SK-N-MC (cell line): Measurements from ENCODE around the gene L3MBTL4.

Experiments
- EZH2 ChIP-seq: fragments of 200-600 bp; sonication (generic); IDR thresholded peaks from one replicate; pipeline ENCODE4 v1.6.1; 2017; ENCODE audit warnings: antibody characterized with exemption
- FOXP2 ChIP-seq: optimal IDR thresholded peaks from 2 replicates; pipeline ENCODE3; 2011; ENCODE audit warnings: mild to moderate bottlenecking, moderate library complexity; ENCODE audit not compliant: insufficient read depth; ENCODE audit errors: extremely low read length, control extremely low read depth
- POLR2AphosphoS5 ChIP-seq: IDR thresholded peaks from 2 replicates; pipeline ENCODE4 v1.6.1; 2012; ENCODE audit warnings: mild to moderate bottlenecking, low read depth, low read length, borderline replicate concordance

GRCh38 chr18:6323319-6323889 lies 91.3 kb downstream of the L3MBTL4 start:
- no peak for TF ChIP-seq POLR2AphosphoS5
- TF ChIP-seq EZH2, result no peak
- no peak for TF ChIP-seq FOXP2
